Measurements from ENCODE around the gene TDP1. TPM values are rescaled to one million over a fixed set of nuclear protein-coding genes. Genes with fewer than 3 reads are reported as not detected.

The TDP1 gene
- total RNA-seq, 1 donor, result 24.8 TPM

- DNase-seq (ENCODE audit: low read depth in 2 of 3, low spot score in 2 of 3), result no peak
These were observed 83.7 kb downstream of the TDP1 start for GRCh38 chr14:90039253-90040010.

- no peak for DNase-seq (ENCODE audit: low read depth in 2 of 3, low spot score in 2 of 3)
These were observed 84.7 kb downstream of the TDP1 start for GRCh38 chr14:90040411-90040810.

DNA sequence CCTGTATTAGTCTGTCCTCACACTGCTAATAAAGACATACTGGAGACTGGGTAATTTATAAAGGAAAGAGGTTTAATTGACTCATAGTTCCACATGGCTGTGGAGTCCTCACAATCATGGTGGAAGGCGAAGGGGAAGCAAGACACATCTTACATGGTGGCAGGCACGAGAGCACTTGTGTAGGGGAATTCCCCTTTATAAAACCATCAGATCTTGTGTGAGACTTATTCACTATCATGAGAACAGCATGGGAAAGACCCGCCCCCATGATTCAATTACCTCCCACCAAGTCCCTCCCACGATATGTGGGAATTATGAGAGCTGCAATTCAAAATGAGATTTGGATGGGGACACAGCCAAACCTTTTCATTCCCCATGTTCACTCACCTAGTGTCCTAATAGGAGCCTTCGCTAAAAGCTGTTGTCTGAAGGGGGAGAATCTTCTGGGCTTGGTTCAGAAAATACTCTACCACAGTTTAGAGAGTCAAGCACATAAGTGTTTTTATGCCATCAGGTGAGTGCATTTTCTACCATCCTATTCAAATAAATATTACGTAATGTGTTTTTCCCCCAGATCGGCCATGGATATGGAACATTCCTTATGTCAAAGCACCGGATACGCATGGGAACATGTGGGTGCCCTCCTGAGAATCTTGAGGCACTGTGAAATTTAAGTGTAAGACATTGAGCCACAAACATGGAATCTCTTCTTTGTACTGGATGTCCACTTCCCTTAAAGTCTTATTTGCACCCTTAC, 86.9 kb downstream of the TDP1 start:
- no peak for DNase-seq (ENCODE audit: low read depth in 2 of 3, low spot score in 2 of 3)

GRCh38 chr14:90045616-90046015, 89.9 kb downstream of the TDP1 start:
- no peak for DNase-seq (ENCODE audit: low read depth in 2 of 3, low spot score in 2 of 3)

- no peak for DNase-seq (ENCODE audit: low read depth in 2 of 3, low spot score in 2 of 3)
These were observed 93.7 kb downstream of the TDP1 start for GRCh38 chr14:90049390-90049789.

GRCh38 chr14:90050271-90050670, 94.5 kb downstream of the TDP1 start:
- DNase-seq (ENCODE audit: low read depth in 2 of 3, low spot score in 2 of 3), result no peak

DNA sequence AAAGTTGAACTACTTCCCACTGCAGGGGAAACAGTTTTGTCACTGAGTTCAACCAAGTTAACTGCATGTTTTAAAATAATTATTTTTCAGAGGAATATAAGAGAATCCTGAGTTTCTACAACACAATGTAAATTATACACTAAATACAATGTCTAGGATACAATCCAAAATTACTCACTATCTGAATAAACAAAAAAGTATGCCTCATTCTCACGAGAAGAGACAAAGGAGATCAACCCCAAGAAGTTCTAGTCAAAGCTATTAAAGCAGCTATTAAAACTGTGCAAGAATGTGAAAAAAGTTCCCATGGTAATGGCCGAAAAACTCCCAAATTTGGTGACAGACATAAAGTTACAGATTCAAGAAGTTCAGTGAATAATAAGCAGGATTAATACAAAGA, 97.3 kb downstream of the TDP1 start:
- no peak for DNase-seq (ENCODE audit: low read depth in 2 of 3, low spot score in 2 of 3)

- DNase-seq (ENCODE audit: low read depth in 2 of 3, low spot score in 2 of 3), result no peak
These were observed 99.1 kb downstream of the TDP1 start for GRCh38 chr14:90054803-90055202.

GRCh38 chr14:90056826-90057225, 101.1 kb downstream of the TDP1 start:
- no peak for DNase-seq (ENCODE audit: low read depth in 2 of 3, low spot score in 2 of 3)

GRCh38 chr14:90058876-90059458, 103.2 kb downstream of the TDP1 start:
- no peak for DNase-seq (ENCODE audit: low read depth in 2 of 3, low spot score in 2 of 3)

- DNase-seq (ENCODE audit: low read depth in 2 of 3, low spot score in 2 of 3), result peak in 2 of 3 donors; percentile 42 to 46
These were observed 104.7 kb downstream of the TDP1 start for GRCh38 chr14:90060312-90060964.

DNA sequence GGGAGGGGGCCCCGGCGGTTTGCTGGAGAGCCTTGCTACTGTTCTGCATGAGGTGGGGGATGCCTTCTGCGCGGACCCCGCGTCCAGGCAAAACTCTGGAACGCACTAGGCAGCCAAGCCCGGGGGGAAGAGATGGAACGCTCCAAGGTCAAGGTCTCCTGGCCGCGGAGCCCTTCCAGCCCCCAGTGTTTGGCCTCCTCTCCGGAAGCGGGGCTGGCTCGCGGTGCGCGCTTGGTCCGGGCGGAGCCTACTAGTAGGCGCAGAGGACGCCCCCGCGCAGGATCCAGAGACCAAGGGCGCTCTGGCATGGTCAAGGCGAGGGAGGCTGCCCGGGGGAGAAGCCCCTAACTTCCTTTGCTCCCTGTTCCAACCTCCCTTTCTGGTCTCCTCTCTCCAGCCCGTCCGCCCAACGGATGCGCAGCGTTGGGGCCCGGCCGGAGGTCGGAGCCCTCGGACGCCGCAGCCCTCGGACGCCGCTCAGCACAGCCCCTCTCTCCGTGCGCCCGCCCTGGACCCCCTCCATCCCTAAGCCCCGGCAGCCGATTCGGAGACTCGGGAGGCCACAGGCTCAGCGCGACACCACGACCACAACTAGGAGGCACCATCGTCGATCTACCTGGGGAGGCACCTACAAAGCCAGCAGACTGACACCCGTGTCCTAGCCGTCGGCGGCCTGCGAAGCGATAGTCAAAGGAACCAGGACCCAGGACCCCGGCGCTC, 105.4 kb downstream of the TDP1 start:
- no peak for DNase-seq (ENCODE audit: low read depth in 2 of 3, low spot score in 2 of 3)

DNA sequence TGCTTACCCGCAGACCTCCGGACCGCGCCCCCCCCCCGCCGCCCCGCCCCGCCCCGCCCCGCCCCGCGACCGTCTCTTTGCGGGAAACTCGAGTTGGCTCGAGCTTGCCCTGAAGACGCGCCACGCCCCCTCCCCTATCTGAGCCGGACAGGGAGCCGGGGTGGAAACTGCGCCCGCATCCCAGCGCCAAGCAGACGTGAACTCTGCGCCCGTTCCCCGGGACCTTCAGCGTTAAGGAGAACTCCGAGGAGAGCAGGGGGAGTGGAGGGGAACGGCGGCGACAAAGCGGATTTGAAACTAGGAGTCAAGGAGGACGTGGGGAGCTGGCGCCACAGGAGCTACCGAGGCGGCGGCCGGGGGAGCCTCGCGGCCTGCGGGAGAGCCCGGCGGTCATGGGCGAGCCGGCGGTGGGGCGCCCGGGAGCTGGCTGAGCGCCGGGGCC, 106.0 kb downstream of the TDP1 start, which contains the start of gene KCNK13:
Gene KCNK13, plus strand, starts transcription at position 310 of the 442 bp plus-strand sequence. CDS start 212 bp downstream, outside the sequence.
- DNase-seq (ENCODE audit: low read depth in 2 of 3, low spot score in 2 of 3), result no peak

- peak in 1 of 3 donors; percentile 26 for DNase-seq (ENCODE audit: low read depth in 2 of 3, low spot score in 2 of 3)
These were observed 106.5 kb downstream of the TDP1 start for GRCh38 chr14:90062127-90062794.

DNA sequence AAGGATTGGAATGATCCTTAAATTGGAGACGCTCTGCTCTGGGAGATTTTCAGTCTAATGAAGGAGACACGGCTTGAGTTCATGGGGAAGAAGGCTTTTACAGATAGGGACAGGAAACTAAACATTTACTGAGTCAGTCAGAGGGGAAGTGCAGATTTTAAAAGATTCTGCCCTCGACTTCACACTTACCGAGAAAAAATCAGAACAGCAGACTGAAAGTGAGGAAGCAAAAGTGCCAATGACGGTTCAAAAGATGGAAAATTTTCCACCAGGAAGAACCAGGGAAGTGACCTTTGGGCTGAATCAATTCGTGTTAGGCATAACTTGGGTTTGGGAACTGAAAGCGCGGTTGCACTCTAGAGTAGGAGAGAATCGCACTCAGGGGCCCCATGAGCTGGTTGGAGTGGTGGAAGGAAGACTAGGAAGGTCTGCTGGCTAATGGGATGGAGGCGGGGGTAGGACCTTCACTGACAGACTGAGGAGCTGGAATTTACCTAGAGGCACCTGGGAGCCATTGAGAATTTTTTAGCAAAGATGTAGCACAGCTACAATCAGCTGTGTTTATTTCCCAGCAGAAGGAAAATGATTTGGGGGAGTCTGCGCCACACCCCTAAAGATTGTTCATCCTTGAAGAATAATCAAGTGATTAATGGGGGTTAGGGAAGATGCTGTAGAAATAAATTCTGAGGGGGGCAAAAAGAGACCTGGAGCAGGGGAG, 107.3 kb downstream of the TDP1 start:
- DNase-seq (ENCODE audit: low read depth in 2 of 3, low spot score in 2 of 3), result no peak

GRCh38 chr14:90072350-90072749, 116.6 kb downstream of the TDP1 start:
- DNase-seq (ENCODE audit: low read depth in 2 of 3, low spot score in 2 of 3), result no peak

DNA sequence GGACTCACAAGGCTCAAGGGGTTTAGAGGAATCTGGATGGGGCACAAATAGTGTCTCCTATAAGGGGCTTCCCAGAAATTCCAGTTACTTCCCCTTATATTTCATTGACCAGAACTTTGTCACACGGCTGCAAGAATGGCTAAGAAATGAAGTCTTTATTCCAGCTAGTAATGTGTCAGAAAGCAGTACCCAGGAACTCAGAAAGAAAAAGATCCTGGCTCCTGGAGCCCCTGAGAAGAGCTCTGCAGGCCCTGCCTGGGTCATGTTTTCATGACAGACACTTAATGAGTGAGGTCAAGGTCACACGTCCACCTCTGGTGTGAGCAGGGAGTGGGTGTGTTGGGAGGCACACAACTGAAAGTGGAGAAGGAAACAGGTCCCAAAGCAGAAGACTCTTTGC, 123.8 kb downstream of the TDP1 start:
- DNase-seq (ENCODE audit: low read depth in 2 of 3, low spot score in 2 of 3), result no peak

DNA sequence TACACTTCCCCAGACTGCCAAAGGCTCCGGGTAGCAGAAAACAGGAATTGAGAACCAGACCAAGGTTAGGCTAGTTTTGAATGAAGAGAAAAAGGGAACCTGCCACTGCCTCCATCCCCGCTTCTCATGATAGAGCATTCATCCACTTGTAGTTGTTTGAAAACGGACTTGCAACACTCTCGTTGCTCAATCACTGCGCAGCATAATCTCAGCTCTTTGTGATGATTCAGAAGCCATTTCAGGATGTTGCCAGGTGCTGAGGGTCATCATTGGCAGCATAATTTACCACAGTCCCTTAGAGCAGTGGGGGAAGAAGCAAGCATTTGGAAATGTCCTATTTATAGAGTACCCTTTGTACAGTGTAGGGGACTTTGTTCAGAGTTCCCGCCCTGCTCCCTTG, 131.7 kb downstream of the TDP1 start:
- peak in 2 of 3 donors; percentile 8 to 25 for DNase-seq (ENCODE audit: low read depth in 2 of 3, low spot score in 2 of 3)

DNA sequence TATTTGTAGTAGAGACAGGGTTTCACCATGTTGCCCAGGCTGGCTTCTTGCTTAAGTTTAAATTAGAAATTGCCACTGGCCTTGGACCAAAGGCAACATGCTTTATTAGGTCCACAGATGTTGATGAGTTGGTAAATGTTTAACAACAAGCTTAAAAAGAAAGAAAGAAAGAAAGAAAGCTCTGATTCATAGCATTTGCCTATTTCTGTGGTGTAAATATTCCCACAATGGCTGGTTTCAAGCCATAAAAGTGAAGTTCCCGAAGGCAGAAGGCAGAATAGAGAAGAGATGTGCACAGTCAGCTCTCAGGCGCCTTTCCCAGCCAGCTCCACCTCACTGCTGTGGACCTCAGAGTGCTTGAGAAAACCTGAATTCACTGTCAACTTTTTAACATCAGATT, 132.4 kb downstream of the TDP1 start:
- DNase-seq (ENCODE audit: low read depth in 2 of 3, low spot score in 2 of 3), result no peak
